RPMI7951 (cell line): Measurements from ENCODE around the gene TSC1. TPM values are rescaled to one million over a fixed set of nuclear protein-coding genes. Genes with fewer than 3 reads are reported as not detected.
"Not testable (repeated sequence)": the region's sequence is repeated elsewhere in the genome, so short reads cannot be mapped to it uniquely, and the experiment has no call there.

Experiments
- DNase-seq: peaks from one replicate; pipeline ENCODE4 v3.0.0-alpha.2; 2012; ENCODE audit warnings: low read depth
- total RNA-seq: library from RNA; depleted of rRNA; stranded (reverse); fragments of >200 nt; shearing (Covaris generic); gene quantifications from 2 replicates; pipeline ENCODE4 v1.2.3, GENCODE V29; 2014

The TSC1 gene
- total RNA-seq, 1 experiment from 2014 or later: 20.7 TPM

GRCh38 chr9:132976571-132976970 is 32.2 kb upstream of the TSC1 start:
- DNase-seq: no peak

GRCh38 chr9:132975961-132976360 is 31.5 kb upstream of the TSC1 start:
- DNase-seq: no peak

- peak; percentile 34 for DNase-seq
Observed at GRCh38 chr9:132973713-132974112, 29.3 kb upstream of the TSC1 start.

- no peak for DNase-seq
Observed at GRCh38 chr9:132973166-132973565, 28.8 kb upstream of the TSC1 start.

GRCh38 chr9:132970324-132971062 is 26.1 kb upstream of the TSC1 start:
- DNase-seq: no peak

GRCh38 chr9:132969783-132970182 is 25.4 kb upstream of the TSC1 start:
- no peak for DNase-seq

- DNase-seq: not testable (repeated sequence)
Observed at GRCh38 chr9:132967908-132968307, 23.5 kb upstream of the TSC1 start.

GRCh38 chr9:132965478-132965877 is 21.1 kb upstream of the TSC1 start:
- no peak for DNase-seq

GRCh38 chr9:132961002-132961401 is 16.6 kb upstream of the TSC1 start:
- DNase-seq: no peak

- DNase-seq: no peak
Observed at GRCh38 chr9:132957805-132958204, 13.4 kb upstream of the TSC1 start.

- DNase-seq: no peak
Observed at GRCh38 chr9:132955768-132956167, 11.4 kb upstream of the TSC1 start.

GRCh38 chr9:132955123-132955522 is 10.7 kb upstream of the TSC1 start:
- DNase-seq: no peak

- no peak for DNase-seq
Observed at GRCh38 chr9:132949709-132950108, 5.3 kb upstream of the TSC1 start.

GRCh38 chr9:132948482-132949050 is 4.2 kb upstream of the TSC1 start:
- no peak for DNase-seq

- DNase-seq: no peak
Observed at GRCh38 chr9:132947756-132948155, 3.3 kb upstream of the TSC1 start.

GRCh38 chr9:132946631-132947295 is 2.3 kb upstream of the TSC1 start:
- peak; percentile 43 for DNase-seq

GRCh38 chr9:132946211-132946610 is 1.8 kb upstream of the TSC1 start:
- DNase-seq: no peak

GRCh38 chr9:132945186-132946130 is 1.0 kb upstream of the TSC1 start:
- DNase-seq: no peak

- DNase-seq: no peak
Observed at GRCh38 chr9:132943651-132944293, 644 bp downstream of the TSC1 start.

- DNase-seq: no peak
Observed at GRCh38 chr9:132942541-132943182, 1.8 kb downstream of the TSC1 start.

- no peak for DNase-seq
Observed at GRCh38 chr9:132939169-132939568, 5.2 kb downstream of the TSC1 start.
